Hepatocyte (in vitro differentiated cells): Measurements from ENCODE around the gene SLC28A2. TPM values are rescaled to one million over a fixed set of nuclear protein-coding genes. Genes with fewer than 3 reads are reported as not detected.

Experiments
- DNase-seq: peaks from one replicate; pipeline ENCODE4 v3.0.0-alpha.2; 2016; ENCODE audit warnings: low spot score
- H2AFZ ChIP-seq: fragments of 200-600 bp; sonication (generic); 2 replicates; pipeline ENCODE4 v1.6.0; 2016; ENCODE audit warnings: antibody characterized with exemption, mild to moderate bottlenecking
- H3K27ac ChIP-seq: fragments of 200-600 bp; sonication (generic); 2 replicates; pipeline ENCODE4 v1.5.1; 2016; ENCODE audit warnings: mild to moderate bottlenecking
- H3K27me3 ChIP-seq: fragments of 200-600 bp; sonication (generic); 2 replicates; pipeline ENCODE4 v1.6.1; 2016
- H3K36me3 ChIP-seq: fragments of 200-600 bp; sonication (generic); replicated peaks from 2 replicates; pipeline ENCODE4 v1.5.1; 2016; ENCODE audit warnings: low read depth; ENCODE audit not compliant: insufficient read depth
- H3K4me1 ChIP-seq: fragments of 200-600 bp; sonication (generic); 2 replicates; pipeline ENCODE4 v1.5.1; 2016; ENCODE audit warnings: mild to moderate bottlenecking, moderate library complexity; ENCODE audit not compliant: insufficient read depth
- H3K4me2 ChIP-seq: fragments of 200-600 bp; sonication (generic); 2 replicates; pipeline ENCODE4 v1.6.0; 2016
- H3K4me3 ChIP-seq: fragments of 200-600 bp; sonication (generic); 2 replicates; pipeline ENCODE4 v1.5.1; 2016; ENCODE audit warnings: mild to moderate bottlenecking
- H3K79me2 ChIP-seq: fragments of 200-600 bp; sonication (generic); 2 replicates; pipeline ENCODE4 v1.6.0; 2017; ENCODE audit warnings: mild to moderate bottlenecking
- H3K9me2 ChIP-seq: fragments of 200-600 bp; sonication (generic); replicated peaks from 2 replicates; pipeline ENCODE4 v1.6.0; 2017; ENCODE audit warnings: mild to moderate bottlenecking; ENCODE audit not compliant: insufficient read depth
- H3K9me3 ChIP-seq: fragments of 200-600 bp; sonication (generic); 2 replicates; pipeline ENCODE4 v1.5.1; 2016; ENCODE audit warnings: low read depth, mild to moderate bottlenecking
- H4K20me1 ChIP-seq: fragments of 200-600 bp; sonication (generic); 2 replicates; pipeline ENCODE4 v1.6.0; 2016; ENCODE audit warnings: mild to moderate bottlenecking; ENCODE audit not compliant: insufficient read depth, poor library complexity, severe bottlenecking
- EZH2 ChIP-seq: fragments of 200-600 bp; sonication (generic); IDR thresholded peaks from 2 replicates; pipeline ENCODE4 v1.6.1; 2016; ENCODE audit warnings: antibody characterized with exemption, mild to moderate bottlenecking, borderline replicate concordance
- EZH2phosphoT487 ChIP-seq: fragments of 200-600 bp; sonication (generic); IDR thresholded peaks from one replicate; pipeline ENCODE4 v1.6.1; 2018; ENCODE audit warnings: antibody characterized with exemption, mild to moderate bottlenecking, low read depth, moderate library complexity; ENCODE audit not compliant: unreplicated experiment, severe bottlenecking
- WGBS: methylation state at CpG from one replicate; pipeline ENCODE4 v1.1.6; 2016; ENCODE audit warnings: low lambda C conversion rate; ENCODE audit errors: missing lambda C conversion rate; 5-methylcytosine and 5-hydroxymethylcytosine counted together
- polyA plus RNA-seq: library from polyadenylated mRNA; unstranded; fragments of >200 nt; fragmentation: Nextera tagmentation; extraction: Ambion mirVana; gene quantifications from 2 replicates; pipeline ENCODE4 v1.2.1, GENCODE V29; 2016
- total RNA-seq: library from RNA; depleted of rRNA; stranded (reverse); fragments of >200 nt; gene quantifications from 2 replicates; pipeline ENCODE4 v1.2.3, GENCODE V29; 2014
- TF ChIP-seq, protein P1 (sequence below): fragments of 200-600 bp; sonication (generic); IDR thresholded peaks from 2 replicates; pipeline ENCODE4 v1.5.1; 2016; ENCODE audit warnings: antibody characterized with exemption, mild to moderate bottlenecking; ENCODE audit not compliant: poor library complexity

SLC28A2 gene
- total and polyA plus RNA-seq, 2 experiments from 2014 or later: 1.5 to 1.8 TPM

DNA sequence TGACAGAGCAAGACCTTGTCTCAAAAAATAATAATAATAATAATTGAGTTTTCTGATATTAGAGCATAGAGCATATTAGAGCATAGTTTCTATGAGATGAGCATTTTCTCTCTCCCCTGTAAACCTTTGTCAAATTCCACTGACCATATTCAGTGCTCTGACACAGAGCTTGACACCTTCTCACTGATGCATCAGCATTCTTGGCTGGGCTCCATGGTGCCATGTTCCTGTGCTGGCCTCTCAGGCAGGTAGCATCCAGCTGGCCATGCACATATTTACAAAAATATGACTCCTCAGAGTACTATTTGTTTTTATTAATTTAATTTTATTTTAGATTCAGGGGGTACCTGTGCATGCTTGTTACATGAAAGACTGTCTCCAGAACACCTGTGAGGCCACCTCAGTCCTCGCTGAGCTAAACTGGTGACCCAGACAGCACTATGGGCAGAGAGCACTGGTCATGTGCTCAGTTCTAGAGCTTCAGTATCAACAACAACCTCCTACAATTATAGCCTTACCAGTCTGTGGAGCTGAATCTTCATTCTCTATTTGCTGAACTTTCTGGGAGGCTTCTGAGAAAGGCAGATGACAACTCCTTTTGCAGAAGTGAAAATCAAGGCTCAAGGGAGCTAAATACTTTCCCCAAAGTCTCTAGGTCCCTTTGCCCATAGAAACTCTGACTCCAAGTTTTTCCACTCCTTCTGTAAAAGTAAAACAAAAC lies 21.6 kb upstream of the SLC28A2 start:
- Histone ChIP-seq H3K4me1 (no peaks in the 10 kb centered on the region), H4K20me1 (no peaks in the 10 kb centered on the region), H3K4me3 (no peak overlapping the region), H3K79me2 (no peaks in the 10 kb centered on the region), H3K9me3 (no peaks in the 10 kb centered on the region), H3K9me2 (no peaks in the 10 kb centered on the region), H3K36me3 (no peaks in the 10 kb centered on the region), H3K27me3 (no peaks in the 10 kb centered on the region), H3K4me2 (no peak overlapping the region), H2AFZ (no peak overlapping the region), H3K27ac (no peak overlapping the region)
- TF ChIP-seq, protein P1, sequence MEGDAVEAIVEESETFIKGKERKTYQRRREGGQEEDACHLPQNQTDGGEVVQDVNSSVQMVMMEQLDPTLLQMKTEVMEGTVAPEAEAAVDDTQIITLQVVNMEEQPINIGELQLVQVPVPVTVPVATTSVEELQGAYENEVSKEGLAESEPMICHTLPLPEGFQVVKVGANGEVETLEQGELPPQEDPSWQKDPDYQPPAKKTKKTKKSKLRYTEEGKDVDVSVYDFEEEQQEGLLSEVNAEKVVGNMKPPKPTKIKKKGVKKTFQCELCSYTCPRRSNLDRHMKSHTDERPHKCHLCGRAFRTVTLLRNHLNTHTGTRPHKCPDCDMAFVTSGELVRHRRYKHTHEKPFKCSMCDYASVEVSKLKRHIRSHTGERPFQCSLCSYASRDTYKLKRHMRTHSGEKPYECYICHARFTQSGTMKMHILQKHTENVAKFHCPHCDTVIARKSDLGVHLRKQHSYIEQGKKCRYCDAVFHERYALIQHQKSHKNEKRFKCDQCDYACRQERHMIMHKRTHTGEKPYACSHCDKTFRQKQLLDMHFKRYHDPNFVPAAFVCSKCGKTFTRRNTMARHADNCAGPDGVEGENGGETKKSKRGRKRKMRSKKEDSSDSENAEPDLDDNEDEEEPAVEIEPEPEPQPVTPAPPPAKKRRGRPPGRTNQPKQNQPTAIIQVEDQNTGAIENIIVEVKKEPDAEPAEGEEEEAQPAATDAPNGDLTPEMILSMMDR: no peak
- TF ChIP-seq EZH2: no peak
- no peak for TF ChIP-seq EZH2phosphoT487
- 0% methylated on average over 1 of the region's 1 CpG for WGBS
- no peak for DNase-seq

DNA sequence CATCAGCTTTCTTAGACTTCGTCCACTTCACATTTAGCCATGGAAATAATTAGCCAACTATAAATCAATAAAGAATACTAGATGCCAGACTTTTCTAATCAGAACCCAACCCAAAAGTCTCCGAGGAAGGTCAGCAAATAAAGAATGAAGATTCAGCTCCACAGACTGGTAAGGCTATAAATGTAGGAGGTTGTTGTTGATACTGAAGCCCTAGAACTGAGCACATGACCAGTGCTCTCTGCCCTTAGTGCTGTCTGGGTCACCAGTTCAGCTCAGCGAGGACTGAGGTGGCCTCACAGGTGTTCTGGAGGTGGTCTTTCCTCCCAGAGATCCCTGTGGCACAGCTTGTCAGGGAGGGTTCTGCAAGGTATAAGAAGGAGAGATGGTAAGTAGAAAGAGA lies 20.9 kb upstream of the SLC28A2 start:
- Histone ChIP-seq H3K27me3 (no peaks in the 10 kb centered on the region), H2AFZ (no peak overlapping the region), H3K4me1 (no peaks in the 10 kb centered on the region), H3K36me3 (no peaks in the 10 kb centered on the region), H3K9me2 (no peaks in the 10 kb centered on the region), H4K20me1 (no peaks in the 10 kb centered on the region), H3K9me3 (no peaks in the 10 kb centered on the region), H3K27ac (no peak overlapping the region), H3K4me3 (no peak overlapping the region), H3K79me2 (no peaks in the 10 kb centered on the region), H3K4me2 (no peak overlapping the region)
- no peak for TF ChIP-seq EZH2
- TF ChIP-seq, protein P1: no peak
- no peak for TF ChIP-seq EZH2phosphoT487
- WGBS: 82% methylated on average over 3 of the region's 3 CpGs
- DNase-seq: no peak

DNA sequence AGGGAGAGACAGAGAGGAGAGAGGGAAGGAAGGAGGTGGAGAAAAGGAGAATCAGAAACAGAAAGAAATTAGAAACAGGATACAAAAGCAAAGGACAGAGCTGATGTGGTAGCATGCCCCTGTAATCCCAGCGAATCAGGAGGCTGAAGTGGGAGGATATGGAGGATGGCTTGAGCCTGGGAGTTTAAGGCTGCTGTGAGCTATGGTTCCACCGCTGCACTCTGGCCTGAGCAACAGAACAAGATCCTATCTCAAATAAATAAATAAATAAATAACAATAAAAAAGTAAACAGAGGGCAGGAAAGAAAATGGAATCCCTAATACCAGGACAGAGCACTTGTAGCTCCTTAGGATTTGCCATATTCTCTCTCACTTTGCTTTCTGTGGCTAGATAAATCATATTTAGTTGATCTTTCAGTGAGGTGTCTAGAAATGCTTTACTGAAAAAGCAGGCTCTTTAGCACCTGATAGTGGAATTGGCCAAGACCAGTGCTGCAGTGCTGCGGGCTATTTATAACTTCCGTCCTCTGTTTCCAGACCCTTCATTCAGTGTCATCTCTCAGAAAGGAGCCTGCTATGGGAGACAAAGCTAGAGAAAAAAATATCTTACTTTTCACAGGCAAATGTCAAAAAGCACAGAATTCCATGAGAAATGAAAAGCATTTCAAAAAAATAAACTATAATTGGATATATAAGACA lies 20.0 kb upstream of the SLC28A2 start:
- Histone ChIP-seq H2AFZ (no peak overlapping the region), H3K9me3 (no peaks in the 10 kb centered on the region), H3K79me2 (no peaks in the 10 kb centered on the region), H3K9me2 (no peaks in the 10 kb centered on the region), H3K4me3 (no peak overlapping the region), H3K4me1 (no peaks in the 10 kb centered on the region), H3K36me3 (no peaks in the 10 kb centered on the region), H3K27me3 (no peaks in the 10 kb centered on the region), H4K20me1 (no peaks in the 10 kb centered on the region), H3K27ac (no peak overlapping the region), H3K4me2 (no peak overlapping the region)
- 71% methylated on average over 4 of the region's 4 CpGs for WGBS
- TF ChIP-seq, protein P1: no peak
- TF ChIP-seq EZH2 (no peak), EZH2phosphoT487 (no peak)
- DNase-seq: no peak
